Superior temporal gyrus (tissue), 1 donor: ENCODE measurements around the gene NPPC.
A peak's percentile ranks its signal among the peaks of the same experiment; 100 is the strongest.
"Not testable (repeated sequence)": the region's sequence is repeated elsewhere in the genome, so short reads cannot be mapped to it uniquely, and the experiment has no call there.

ENCODE experiments used
- DNase-seq: peaks from one replicate; pipeline ENCODE4 v3.0.0-alpha.2; 2016; ENCODE audit errors: extremely low spot score

NPPC gene

DNA sequence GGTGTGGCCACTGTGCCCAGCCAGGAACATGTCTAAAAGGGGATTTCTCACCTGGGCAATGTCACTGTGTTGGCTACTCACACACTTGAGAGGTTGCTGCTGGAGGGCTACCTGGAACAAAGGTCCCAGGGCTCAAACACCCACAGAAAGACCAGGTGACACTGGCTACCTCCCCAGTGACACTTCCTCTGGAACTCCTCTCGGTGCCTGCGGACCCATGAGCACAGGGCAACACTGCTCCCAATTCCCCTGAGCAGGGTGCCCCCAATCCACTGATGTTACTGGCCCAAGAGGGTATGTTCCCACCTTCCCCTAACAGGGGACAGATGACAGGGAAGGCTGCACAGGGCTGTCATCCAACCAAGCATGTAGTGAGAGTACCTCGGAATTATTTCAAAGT, 5.8 kb downstream of the NPPC start:
- no peak for DNase-seq

DNA sequence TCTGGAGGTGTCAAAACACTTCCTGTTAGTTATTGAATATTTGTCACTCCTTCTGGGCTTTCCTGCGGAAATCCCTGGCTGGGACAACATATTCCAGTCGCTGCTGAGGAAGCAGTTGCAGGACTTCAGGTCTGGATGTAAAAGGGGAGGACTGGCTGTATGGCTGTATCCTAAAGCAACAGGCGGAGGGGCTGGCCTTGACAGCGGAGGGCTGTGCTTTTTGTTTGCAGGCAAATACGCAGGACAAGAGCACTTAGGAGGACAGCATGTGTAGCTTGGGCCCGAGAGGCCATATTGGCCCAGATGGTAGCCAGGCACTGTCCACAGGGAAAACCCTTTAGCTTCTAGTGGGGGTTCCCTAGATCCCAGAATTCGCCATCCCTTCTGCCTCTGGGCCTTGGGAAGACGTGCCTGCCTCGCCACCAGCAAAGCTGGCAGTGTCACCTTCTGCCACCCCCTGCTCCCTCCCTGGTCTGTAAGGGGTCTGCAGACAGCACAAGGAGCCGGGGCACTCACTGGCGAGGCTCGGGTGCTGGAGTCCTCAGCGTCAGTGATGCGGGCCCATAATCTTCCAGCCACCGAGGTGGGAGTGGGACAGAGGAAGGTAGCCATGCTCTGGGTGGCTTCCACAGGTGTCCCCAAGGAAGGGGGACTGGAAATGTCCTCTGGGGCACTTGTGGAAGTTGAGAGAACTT, 6.7 kb downstream of the NPPC start:
- no peak for DNase-seq

DNA sequence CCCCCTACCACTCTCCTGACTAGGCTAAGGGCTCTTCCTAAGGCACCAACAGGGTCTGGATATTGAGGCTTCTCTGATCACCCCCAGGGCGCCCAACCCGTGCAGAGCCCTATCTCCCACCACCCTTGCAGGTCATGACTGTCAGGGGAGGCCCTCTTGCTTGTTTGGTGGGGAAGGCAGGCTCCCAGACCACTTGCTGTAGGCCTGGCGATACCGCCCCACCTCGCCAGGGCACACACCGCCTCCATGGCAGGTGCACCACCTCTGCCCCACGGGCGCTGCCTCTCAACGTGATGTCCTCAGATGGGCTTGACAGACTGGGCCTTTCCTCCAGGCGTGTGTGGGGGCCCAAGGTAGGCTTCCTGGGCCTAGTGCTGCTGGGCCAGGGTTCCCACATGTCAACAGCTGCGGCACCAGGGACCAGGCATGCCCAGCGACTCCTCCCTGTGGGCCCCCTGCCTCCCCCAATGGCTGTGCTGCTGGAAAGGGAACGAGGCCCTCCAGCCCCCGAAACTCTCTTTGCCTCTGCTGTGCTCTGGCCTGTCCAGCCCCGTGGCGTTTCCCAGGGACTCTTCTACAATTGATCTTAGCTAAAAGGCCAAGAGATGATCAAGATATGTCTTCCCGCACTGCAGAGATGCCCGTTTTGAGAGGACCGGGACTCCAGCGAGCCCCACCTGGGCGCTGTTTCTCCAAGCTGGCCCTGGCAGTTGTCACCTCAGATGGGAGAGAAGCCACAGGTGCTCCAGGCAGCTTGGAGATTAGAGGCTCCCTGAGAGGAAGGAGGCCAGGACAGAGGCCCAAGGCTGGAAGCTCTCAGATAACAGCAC, 7.5 kb downstream of the NPPC start:
- DNase-seq = no peak

DNA sequence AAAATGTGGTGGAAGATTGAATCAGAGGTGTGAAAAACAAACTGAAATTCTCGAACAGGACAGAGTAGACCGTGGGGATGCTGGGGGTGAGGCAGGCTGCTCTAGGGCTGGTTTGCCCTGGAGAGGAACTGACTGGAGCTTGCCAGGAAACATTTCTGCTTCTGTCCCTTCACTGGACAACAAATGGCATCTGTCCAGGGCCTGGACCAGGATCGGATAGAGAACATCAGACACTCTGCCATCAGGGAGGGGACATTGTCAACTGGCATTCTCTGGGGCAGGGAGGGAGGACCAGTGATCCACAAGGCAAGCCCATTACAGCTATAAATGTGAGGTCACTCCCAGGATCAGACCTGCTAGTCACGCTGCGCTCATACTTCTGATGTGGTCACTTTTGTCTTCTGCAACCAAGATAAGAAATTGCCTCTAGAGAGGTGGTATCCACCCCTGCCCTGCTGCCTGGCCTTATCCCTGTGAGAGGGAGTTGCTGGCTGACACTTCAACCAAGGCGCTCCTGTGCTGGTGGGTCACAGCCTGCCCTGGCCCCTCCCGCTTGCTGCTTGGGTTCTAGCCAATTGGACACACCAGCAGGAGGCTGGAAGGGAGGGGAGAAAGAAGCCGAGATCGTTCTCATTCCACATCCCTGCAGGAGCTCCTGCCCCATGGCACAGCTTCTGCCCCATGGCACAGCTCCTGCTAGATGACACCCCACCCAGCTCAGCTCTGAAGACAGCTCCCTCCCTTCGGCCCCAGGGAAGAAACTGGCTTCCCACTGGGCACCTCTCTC, 8.7 kb downstream of the NPPC start:
- peak; percentile 59 for DNase-seq

DNA sequence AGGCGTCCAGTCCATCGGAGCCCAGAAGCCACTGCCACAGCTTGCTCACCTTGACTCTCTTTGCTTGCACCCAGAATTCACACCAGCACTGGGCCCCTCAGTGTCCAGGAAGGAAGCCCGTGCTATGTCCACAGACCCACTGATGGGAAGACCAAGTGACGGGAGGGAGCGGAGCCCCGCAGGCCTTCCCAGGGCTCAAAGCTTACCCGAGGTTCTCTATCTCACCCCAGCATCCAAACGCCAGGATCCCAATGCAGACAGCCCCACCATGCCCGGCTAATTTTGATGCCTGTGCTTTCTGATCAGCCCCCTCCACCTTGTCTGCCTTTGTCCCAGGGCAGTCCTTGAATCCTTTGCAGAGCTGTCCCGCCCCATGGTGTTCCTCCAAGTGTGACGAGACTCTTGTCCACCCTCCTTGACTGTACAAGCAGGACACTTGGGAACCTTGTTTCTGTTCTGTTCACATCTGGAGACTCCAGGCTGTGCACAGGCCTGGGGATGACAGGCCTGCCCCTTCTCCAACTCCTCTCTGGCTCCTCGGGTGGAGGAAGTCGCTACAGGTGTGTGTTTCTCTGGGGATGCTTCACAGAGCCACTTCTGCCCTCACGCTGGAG, 12.0 kb downstream of the NPPC start:
- DNase-seq = no peak

DNA sequence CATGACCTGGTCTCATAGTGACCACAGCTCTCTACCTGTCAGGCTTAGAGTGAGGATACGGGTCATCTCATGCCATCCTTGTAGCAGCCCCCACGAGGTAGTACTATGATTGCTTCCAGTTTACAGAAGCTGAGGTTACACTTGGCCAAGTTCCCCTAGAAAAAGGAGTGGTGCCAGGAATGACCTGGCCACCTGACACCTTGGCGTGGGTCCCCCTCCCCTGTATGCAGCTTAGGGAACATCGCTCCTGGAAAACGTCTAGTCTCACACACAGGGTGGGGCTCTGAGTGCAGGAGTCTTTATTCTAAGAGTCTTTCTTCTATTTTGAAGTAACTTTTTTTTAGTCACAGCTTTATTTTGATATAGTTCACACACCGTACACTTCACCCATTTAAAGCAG, 14.8 kb downstream of the NPPC start:
- no peak for DNase-seq

DNA sequence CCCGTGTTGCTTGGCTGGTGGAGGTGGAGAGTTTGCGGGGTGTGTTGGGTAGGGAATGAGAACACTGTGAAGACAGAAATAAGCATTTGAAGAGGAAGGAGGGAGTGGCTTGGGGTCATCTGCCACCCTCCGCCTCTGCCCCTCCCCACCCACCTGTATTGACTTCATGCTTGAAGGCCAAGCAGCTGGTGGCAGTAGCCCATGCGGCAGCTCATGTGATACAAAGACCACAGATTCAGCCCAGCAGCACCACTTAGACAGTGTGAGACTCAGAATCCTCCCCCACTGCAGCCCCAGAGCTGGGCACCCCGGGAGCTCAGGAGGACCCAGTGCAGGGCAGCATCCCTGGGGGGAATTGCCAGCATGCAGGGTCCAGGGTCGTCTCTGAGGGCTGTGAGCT, 15.4 kb downstream of the NPPC start:
- DNase-seq = no peak

DNA sequence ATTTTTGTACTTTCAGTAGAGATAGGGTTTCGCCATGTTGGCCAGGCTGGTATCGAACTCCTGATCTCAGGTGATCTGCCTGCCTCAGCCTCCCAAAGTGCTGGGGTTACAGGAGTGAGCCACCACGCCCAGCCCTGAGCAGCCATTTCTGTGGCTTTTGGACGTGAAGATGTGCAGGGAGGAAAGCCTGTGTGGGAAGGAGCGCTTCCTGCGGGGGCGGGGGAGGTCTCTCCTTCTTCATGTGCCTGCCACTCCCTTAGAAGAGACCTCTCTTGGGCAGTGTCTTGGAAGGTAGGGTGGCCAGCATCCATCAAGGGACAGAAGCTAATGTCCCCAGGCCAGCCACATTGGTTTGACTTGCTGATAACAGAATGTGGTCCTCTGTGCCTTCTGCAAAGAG, 16.0 kb downstream of the NPPC start:
- not testable (repeated sequence) for DNase-seq

DNA sequence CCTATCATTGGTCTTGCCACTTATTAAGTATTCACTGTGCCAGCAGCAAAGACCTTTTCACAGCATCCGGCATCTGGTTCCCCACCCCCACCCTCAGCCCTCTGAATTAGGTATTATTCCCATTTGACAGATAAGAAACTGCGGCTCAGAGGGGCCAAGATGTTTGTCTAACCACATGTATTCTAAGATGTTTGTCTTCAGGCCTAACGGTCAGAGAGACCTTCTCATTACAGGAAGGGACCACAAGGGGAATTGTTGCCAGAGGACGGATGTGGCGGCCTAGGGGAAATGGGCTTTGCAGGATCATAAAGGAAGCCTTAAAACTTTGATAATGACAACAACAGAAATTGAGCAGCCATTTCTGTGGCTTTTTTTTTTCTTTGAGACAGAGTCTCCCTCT, 16.6 kb downstream of the NPPC start:
- DNase-seq = no peak

DNA sequence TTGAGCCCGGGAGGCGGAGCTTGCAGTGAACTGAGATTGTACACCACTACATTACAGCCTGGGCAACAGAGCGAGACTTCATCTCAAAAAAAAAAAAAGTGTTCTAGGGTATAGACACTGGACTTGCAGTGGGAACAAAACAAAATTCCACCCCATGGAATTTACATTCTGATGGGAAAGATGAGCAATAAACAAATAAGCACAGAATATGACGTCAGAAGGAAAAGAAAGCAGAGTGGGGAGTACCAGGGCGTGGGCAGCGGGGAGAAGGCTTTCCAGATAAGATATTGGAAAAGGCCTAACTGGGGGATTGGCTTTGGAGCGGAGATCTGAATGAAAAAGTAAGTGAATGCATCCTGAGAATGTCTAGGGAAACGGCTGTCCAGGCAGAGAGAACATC, 17.6 kb downstream of the NPPC start:
- DNase-seq = no peak

DNA sequence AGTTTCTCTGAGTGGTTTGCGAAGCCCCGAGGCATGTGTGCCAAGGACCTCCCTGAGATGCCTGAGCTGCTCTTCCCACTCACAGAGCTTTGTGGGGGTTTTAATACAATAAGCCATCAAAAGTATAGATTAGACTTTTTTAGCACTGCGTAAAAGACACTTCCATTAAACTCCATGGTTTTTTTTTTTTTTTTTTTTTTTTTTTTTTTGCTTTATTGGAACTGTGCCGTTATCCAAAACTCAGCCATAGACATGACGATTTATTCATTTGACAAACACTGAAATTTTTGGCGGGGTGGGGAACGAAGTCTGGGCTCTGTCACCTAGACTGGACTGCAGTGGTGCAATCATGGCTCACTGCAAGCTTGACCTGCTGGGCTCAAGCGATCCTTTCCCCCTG, 18.4 kb downstream of the NPPC start:
- DNase-seq = no peak

DNA sequence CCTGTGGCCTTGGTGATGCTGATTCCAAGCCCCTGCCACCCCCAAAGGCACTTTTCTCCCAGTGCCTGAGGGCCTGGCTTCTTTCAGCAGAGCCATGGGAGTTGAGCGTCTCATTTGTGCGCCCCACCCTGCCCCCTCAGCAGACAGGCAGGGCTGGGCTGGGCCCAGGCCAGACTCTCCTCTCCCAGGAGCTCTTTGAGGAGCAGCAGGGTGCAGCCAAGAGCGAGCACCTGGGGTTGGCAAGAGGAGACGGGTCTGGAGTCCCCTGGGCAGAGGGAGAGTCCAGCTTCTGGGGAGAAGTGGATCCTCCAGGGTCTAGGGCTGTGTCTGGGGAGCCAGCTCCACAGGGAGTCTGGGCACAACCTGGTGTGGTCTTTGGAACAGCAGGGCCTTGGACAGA, 21.2 kb downstream of the NPPC start:
- no peak for DNase-seq

DNA sequence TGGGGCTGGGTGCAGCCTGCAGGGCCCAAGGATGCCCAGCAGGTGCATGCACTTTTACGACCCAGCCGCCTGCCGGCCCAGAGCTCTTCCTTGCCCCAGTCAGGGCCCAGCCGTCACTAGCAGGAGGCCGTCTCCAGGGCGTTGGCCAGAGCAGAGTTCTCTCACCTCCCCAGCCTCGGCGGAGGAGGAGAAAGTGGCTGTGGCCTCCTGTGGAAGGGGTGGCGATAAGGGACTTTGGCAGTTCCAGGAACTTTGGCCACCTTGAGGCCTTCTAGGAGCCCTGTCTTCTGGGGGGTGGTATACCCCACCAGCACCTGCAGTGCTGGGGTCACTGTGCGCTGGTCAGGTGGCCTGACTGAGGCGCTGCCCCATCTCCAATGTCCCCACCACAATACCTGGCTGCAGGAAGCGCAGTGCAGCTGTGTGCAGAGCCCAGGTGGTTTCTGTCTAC, 22.0 kb downstream of the NPPC start:
- no peak for DNase-seq

DNA sequence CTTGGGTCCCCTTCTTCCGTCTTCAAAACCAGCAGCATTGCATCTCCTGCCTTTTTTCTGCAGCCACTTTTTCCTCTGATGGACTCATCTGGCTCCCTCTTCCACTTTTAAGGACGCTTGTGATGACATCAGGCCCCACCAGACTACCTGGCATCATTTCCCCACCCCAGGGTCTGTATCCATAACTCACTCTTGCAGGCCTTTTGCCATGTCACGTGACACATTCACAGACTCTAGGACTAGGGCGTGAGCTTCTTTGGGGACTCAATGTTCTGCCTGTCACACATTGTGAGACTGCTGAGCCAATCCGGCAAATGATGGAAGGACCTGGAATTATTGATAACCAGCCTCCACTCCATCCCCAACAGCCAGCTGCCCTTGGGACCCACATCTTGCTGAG, 23.6 kb downstream of the NPPC start:
- no peak for DNase-seq

DNA sequence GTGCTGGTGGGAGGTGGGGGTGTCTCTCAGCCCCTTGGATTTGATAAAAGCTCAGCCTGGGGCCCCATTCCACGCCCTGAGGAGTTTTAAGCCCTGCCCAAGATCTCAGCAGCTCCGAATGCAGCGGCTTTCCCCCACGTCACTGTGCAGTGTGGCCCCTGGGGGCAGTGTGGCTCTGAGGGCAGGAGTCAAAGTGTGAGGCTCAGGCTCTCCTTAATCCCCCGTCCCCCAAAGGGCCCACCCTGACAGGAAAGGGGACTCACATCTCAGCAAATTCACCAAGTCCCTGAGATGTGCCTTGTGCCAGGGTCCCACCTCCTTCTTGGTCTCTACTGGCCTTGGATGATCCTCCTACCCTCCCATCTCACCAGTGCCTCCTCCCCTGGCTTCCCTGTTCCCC, 25.2 kb downstream of the NPPC start:
- DNase-seq = no peak

DNA sequence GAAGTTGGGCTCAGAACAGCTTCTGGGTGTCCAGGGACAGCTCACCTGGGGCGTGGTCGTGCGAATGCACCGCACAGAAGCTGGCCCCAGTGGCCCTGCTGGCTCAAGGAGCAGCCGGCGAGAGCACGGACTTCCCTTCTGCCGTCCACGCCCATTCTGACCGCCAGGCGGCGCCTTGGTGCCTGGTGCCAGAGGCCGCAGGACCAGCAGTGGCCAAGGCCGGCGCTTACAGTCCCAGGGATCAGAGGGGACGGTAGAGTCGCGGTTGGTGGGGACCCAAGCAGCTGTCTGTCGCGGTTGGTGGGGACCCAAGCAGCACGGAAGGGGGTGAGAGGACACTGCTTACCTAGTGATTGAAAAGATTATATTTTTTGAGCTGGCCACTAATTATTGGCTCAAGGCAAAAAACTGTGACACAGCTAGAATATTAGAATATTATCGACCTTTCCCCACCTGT, 25.7 kb downstream of the NPPC start:
- DNase-seq = peak; percentile 54

DNA sequence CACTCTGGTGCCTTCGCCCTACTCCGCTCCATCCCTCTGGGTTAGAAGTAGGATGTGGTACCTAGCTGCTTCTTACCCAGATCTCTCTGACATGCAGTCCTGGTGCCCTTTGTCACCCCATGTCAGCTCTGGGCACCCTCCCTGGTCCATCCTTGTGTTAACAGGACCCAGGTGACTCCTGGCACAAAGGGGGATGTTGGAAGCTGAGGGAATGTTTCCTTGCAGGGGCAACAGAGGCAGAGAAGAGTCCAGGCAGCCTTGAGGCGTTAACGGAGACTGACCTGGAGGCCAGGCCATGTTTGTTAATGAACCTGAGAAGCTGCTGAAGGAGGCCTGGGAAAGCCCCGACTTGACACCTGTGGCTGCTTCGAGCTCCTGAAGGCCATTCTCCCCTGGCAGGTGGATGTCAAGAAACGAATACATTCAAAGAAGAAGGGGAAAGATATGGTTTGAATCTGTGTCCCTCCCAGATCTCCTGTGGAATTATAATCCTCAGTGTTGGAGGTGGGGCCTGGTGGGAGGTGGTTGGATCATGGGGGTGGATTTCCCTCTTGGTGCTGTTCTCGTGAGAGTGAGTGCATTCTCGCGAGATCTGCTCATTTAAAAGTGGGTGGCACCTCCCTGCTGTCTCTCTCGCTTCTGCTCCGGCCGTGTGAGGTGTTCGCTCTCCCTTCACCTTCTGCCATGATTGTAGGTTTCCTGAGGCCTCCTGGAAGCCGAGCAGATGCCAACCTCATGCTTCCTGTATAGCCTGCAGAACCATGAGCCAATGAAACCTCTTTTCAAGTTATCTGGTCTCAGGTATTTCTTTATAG, 31.4 kb downstream of the NPPC start:
- no peak for DNase-seq

DNA sequence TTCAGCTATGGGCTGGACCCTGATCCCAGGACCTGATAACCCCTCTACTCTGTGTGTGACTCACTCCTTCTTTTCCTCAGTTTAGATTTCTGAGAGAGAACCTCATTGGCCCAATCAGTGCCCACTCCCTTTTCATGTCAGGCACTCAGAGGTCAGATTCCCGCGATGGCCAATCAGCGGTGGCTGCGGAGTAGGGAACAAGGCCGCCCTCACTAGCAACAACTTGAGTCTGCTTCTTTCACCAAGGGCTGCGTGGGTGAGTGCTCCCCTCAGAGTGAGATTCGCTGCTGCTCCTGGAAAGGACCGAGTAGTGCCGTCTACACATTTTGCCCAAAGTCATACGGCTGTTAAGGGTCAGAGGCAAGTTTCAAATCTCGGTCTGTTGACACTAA, 34.7 kb downstream of the NPPC start:
- DNase-seq = no peak

DNA sequence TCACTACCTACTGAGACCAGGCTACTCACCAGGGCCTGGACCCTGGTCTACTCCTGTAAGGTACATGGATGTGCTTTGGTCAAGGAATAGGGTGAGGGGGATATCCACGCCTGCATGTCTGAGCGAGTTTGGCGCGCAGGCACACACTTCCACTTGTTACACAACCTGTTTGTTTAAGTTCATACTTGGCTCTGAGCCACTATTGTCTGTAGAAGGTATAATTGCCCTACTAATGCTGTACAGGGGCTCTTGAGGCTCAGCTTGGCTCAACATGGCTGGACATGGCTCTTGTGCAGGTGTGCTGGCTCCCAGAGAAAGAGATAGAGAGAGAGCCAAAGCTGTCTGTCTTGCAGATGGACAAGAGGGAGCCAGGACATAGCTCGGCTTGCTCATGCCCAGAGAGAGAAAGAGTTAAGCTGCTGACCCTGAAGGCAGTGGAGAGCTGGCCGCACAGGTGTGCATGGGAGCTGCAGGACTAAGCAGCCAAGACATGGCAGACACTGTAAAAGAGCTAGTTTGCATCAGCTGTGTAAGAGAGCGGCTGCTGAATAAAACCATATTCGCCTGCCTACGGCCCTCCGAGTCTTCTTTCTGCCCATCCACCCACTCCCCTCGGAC, 35.2 kb downstream of the NPPC start:
- no peak for DNase-seq

DNA sequence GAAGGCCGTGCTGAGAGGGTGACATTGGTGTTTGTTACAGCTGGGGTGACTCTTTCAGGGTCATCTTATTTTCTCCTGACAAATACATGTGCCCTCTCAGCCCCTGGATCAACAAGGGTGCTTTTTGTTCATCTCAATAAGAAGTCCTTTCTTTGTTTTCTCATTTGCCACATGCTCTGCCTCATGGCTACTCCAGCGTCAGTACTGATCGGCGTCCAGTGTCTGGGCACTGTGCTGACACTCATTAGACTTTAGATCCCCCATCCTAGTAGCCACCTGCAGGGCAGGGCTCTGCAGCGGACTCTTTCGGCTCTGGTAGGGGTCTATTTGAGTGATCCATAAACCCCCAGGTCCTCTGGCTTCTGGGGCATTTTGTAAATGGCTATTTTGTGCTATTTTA, 38.4 kb downstream of the NPPC start:
- DNase-seq = no peak
